PC-3 (cell line): ENCODE results near the gene ALDOC.

Experiments used
- CTCF ChIP-seq: fragments of 300-600 bp; sonication (generic); conservative IDR thresholded peaks from 2 replicates; pipeline ENCODE4 v1.5.1; 2017; ENCODE audit warnings: antibody characterized with exemption, low read depth, mild to moderate bottlenecking, low read length
- EZH2 ChIP-seq: fragments of 300-600 bp; sonication (generic); IDR thresholded peaks from one replicate; pipeline ENCODE4 v1.6.1; 2017; ENCODE audit warnings: antibody characterized with exemption, mild to moderate bottlenecking, low read length; ENCODE audit not compliant: unreplicated experiment
- EZH2phosphoT487 ChIP-seq: fragments of 300-600 bp; sonication (generic); IDR thresholded peaks from 2 replicates; pipeline ENCODE4 v1.6.1; 2018; ENCODE audit warnings: mild to moderate bottlenecking, antibody characterized with exemption, low read length, borderline replicate concordance

GRCh38 chr17:28527859-28528258 is 48.8 kb downstream of the ALDOC start:
- no peak for TF ChIP-seq CTCF
- no peak for TF ChIP-seq EZH2
- no peak for TF ChIP-seq EZH2phosphoT487
